Stimulated activated naive CD8-positive, alpha-beta T cell treated with anti-CD3 and anti-CD28 coated beads, Interleukin-15, Interleukin-2, amounts not matched to agents 100 U/mL and 50 U/mL, for 24 hours (primary cell): ENCODE results near the gene XXYLT1.

Source experiments
- ATAC-seq: fragments of 150-1000 bp; cut with Tn5 transposase; one replicate; pipeline ENCODE4 v1.10.0; 2021
- DNase-seq: peaks from one replicate; pipeline ENCODE4 v3.0.0; 2021

XXYLT1 gene

DNA sequence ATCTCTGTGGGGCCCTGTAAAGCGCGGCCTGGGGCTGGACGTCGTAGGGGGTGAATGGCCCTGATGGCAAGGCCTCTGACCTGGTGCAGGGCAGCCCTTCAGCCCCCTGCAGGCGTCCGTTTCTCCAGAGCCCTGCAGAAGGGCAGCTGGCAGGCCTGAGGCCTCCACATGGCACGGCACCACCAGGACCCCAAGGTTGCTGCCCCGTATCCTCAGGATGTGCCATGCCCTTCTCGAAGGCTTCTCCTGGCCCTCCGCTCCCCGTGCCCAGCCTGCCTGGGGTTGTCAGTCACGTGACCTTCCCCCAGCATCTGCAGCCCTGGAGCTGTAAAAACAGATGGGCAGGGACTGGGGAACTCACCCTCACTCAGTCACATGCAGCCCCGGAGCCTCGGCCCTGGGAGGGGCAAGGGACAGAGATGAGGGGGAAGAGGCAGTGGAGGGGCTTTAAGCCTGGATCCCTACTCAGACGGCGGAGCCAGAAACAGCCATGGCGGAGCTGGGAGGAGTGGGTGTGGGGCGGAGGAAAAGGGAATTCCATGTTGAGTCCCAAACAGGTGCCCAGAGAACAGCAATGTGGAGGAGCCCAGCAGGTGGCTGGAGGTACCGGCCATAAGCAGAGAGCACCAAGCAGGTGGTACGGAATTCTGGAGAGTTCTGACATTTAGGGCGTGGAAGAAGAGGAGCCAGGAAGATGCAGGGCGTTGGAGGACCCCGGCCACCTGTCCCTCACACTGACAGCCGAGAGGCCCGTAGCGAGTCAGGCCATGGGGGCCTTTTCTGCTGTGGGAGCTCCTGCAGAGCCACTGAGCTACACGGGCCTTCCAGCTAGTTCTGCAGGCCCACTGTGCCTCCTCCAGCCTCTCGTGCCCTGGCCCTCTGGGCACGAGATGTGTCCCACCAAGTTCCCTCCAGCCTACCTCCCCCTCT is 193.1 kb downstream of the XXYLT1 start:
- DNase-seq = no peak

DNA sequence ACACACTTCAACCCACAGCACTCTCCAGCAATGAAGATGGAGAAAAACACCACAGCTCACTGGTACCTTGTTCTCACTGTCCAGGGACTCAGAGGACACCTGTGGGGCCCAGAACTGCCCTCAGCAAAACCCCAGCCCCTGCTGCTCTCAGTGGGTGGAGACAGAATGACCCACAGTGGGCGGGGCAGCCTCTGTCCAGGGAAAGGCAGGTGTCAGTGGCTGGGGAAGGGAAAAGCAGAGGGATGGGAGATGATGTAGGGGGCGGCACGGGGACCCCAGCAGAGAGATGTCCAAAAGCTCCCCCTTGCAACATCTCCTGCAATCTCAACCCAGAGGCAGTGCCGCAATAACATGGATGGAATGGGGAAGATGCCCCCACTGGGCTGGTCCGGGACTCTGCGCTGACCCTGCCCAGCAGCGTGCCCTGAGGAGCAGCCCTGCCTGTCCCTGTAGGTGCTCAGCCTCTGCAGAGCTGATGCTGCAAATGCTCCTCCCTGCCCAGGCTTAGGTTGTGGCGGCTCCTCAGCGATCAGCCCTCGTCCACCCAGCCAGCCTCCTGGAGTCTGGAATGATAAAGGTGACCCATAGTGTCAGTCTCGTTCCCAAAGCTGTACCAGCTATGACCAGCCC is 193.9 kb downstream of the XXYLT1 start:
- DNase-seq (no peak), ATAC-seq (no peak)

More for the DNA sequence above, 193.1 kb downstream of the XXYLT1 start:
- no peak for ATAC-seq

DNA sequence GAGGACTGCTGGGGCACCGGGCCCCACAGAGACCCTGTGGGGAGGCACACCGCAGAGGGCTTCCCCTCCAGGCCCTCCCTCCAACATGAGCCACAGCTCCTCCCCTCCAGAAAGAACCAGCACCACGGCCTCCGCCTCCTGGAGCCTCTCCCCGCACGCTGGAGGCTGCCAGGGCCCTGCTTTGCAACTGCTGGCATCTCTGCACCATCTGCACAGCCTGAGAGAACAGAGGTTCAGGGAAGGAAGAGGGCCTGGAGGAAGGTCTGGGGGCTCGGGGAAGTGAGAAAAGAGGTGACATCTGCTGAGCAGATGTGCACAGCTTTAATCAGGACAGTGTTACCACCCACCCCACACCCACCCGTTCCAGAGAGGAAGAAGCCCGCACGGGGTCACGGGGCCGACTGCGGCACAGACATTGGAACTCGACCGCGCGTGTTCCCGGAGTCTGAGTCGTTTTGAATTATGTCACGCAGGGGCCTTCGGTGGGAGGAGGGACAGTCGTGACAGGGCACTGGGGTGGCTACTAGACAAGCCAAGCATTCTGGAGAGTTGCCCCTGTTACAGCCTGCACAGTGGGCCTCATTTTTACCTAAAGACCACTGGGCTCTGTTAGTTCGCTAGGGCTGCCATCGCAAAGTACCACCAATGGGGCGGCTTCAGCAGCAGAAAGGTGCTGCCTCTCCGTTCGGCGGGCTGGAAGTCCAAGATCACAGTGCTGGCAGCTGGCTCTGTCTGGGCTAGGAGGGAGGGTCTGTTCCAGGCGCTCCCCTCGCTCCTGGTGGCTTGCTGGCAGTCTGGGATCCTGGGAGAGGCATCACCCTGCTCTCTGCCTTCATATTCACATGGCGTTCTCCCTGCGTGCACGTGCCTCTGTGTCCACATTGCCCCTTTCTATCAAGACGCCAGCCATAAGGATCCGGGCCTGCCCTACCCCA is 194.8 kb downstream of the XXYLT1 start:
- no peak for ATAC-seq
- DNase-seq = no peak

DNA sequence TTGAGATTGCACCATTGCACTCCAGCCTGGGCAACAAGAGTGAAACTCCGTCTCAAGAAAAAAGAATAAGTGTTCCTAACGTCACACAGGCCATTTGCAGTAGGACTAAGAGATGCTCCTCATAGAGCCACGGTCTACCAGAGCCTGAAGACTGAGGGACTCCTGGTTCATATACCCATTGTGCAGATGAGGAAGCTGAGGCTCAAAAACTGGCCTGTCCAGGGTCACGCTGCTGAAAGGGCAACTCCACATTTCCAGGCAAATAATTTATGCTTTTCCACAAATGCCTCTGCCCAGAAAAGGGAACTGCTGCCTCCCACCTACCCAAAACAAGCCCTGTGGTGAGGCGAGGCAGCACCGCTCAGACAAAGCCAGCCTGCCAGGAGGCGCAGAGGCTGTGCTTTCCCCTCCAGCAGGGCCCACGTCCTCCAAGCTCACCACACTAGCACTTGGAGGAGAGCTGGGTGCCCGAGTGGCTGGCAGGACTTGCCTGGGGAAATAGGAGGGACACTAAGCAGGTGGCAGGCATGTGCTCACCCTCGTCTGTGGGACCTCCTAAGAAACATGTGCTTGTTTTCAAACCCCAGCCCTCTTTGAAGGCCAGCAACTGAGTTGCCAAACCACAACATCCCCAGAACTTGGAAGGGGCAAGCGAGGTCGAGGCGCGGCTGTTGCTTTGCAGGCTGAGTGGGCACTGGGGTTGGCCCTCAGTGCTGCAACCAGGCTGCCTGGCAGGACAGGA is 195.6 kb downstream of the XXYLT1 start:
- ATAC-seq (no peak), DNase-seq (no peak)

DNA sequence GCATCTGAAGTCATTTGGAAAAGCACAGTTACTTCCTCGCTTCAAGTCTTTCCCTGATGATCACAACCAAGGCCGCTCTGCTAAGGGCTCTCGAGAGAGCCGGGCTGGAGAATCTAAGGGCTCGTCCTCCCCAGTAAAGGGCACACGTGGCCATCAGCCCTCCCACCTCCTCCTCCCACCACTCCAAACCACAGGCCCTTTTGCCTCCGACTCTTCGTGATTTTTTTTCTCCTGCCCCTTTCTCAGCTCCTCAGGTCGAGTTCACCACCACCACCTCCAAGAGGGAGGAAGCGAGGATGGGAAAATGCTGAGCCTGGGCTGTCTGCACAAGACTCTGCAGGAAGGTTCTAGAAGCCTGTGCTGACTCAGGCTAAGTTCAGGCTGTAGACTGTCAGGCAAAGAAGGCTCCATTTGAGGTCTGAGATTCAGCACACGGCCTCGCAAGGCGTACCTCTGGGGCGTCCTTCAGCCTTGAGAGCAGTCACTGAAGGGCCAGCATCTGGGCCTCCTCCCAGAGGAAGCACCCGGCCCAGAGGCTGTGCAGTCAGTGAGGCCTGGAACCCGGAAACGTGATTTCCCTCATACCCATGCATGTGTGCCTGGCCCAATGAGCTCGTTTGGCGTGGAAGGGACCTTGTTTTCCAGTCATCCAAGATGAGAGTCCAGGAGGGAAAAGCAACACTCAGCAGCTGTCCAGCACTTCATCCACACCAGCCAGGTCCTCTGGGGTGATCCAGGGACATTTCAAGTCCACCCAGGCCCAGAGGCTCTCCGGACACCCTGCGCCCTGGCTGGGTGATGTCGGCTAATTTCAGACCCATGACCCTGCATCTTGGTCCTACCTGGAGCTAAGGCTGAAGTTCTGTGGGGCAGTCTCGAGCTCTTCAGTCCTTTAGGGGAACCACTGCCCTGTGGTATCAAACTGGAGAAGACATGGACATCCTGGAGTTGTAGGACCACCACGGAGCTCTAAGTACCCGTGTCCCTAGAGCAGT is 196.8 kb downstream of the XXYLT1 start:
- ATAC-seq (no peak), DNase-seq (no peak)

DNA sequence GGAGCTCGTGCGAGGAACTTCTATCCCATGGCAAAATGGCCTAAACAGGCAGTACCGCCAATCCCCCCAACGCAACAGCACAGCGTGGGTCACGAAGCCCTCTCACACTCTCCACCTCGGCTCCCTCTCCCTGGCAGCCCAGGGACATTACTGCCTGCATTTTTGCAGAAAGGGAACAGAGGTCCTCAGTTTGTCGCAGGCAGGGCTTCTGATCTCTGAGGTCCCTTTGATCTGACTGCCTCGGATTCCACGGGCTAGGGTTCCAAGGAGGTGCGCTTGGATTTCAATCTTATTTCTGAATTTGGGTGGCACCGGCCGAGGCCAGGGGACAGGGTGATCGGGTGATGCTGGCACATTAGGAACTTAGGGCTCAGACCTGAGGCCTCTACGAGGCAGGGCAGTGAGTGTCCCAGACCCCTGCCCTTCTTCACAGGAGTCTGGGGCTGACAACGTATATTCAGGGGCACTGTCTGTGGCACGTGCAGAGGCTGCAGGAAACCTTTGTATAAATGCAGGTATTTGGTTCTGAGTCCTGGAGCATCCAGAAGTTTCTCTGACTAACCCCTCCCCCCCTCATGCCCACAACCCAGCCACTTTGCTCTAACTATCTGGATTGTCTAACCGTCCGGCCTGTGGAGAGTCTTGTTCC is 197.9 kb downstream of the XXYLT1 start:
- ATAC-seq (no peak), DNase-seq (no peak)

DNA sequence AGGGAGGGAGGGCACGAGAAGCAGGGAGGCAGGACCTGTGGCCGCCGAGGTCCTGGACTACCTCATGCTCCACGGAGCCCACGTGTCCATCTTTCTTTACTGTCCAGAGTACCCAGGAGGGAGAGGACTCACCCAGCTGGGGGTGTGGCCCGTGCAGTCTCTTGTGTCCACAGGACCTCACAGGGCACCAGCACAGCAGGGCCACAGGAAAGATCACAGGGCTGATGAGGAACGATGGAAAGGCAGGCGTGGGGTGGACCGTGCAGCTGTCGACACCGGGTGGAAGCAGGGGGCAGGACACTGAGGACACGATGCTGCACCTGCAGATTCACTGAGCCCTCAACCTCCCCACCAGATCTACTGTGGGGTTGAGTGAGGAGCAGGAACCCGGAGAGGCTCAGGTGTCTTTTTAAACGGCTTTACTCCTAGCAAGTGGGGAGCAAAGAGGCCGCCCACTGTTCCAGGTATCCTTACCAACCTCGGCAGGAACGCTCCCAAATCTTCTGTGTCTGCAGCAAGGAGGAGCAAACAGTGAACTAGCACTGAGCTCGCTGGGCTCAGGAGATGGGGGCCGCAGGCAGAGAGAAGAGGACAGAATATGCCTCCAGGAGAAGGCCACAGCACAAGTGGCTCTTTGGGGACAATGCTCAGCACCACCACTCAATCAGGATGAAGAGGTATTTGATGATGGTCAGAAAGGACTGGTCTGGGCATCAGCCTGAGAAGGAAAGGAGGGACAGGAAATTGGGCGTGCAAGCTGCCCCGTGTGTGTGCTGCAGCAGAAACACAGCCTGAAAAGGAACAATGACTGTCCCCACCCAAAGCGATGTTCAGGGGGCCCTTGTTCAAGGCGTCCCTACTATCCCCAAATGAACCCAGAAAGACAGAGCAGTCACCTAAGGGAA is 198.8 kb downstream of the XXYLT1 start:
- no peak for DNase-seq
- no peak for ATAC-seq

DNA sequence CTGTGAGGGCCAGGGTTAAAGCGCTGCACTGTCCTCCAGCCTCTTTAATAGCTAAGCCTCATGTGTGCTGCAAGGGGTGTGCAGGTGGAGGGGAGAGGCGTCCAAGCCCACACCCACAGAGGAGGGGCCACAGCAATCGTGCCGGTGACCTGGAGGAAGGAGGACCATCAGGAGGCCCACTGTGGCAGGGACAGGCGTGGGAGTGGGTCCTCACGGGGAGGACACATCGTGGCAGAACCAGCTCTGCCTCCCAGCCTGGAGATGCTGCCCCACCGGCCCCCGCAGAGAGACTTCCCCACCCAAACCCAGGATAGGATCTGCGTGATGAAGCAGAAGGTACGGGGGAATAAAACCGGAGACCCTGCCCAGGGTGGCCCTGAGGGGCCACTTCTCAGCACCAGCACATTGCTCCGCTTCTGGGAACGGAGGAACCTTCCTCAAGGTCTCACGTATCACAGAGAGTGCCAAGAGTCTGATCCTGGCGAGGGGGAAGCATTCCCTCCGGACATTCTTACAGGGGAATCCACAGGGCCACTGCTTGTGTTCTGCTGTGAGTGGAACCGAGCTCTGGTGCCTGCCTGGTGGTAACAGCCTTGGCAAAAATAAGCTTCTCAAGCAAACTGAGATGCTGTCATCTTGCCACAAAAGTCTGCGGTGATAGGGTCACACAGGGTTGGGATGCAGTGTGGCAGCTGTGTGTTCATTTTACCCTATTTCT is 199.8 kb downstream of the XXYLT1 start:
- ATAC-seq (no peak), DNase-seq (no peak)

DNA sequence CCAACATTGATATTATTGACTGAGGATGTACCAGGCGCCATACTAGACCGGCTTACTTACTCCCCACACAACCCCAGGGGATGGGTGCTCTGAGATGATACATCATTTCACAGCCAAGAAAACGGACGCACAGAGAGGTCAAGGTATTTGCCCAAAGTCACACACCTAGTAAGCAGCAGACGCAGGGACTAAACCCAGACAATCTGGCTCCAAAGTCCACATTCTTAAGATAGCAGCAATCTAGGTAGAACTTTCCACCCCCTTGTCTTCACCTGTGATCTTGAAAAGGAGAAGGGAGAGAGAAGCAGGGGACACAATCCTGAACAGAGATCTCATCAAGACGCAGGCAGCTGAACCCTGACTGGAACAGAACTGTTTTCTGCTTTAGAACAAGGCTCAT is 200.6 kb downstream of the XXYLT1 start:
- ATAC-seq (no peak), DNase-seq (no peak)

DNA sequence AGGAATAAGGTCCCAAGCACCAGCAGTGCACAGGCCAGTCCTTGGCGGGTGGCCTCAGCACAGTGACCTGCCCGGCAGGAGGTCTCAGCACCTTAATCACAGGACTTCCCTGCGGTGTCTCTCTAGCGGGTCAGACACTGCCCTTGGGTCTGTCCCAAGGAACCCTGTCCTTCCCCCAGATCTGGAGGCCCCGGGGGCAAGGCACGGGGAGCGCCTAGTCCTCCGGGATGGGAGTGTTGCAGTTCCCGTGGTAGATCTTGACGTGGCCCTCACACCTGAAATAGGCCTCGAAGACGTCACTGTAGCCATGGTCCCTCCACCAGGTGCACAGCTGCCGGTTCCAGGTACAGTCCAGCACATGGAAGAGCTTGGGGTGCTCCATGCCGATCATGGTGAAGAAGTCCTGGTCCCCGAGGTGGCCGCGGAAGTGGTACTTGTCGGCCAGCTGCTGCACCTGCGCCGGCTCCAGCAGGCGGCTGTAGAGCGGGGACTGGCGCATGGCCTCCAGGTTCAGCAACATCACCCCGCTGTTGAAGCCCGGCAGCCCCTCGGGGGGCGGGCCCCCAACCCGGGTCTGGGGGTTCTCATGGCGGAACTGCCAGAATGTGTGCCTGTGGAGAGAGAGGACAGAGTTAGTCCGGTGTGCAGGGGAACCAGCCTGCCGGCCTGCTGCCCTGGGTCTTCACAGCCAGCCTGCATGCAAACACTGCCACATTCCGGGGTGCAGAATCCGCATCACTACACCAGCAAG is 201.3 kb downstream of the XXYLT1 start:
- ATAC-seq = no peak
- DNase-seq = no peak

DNA sequence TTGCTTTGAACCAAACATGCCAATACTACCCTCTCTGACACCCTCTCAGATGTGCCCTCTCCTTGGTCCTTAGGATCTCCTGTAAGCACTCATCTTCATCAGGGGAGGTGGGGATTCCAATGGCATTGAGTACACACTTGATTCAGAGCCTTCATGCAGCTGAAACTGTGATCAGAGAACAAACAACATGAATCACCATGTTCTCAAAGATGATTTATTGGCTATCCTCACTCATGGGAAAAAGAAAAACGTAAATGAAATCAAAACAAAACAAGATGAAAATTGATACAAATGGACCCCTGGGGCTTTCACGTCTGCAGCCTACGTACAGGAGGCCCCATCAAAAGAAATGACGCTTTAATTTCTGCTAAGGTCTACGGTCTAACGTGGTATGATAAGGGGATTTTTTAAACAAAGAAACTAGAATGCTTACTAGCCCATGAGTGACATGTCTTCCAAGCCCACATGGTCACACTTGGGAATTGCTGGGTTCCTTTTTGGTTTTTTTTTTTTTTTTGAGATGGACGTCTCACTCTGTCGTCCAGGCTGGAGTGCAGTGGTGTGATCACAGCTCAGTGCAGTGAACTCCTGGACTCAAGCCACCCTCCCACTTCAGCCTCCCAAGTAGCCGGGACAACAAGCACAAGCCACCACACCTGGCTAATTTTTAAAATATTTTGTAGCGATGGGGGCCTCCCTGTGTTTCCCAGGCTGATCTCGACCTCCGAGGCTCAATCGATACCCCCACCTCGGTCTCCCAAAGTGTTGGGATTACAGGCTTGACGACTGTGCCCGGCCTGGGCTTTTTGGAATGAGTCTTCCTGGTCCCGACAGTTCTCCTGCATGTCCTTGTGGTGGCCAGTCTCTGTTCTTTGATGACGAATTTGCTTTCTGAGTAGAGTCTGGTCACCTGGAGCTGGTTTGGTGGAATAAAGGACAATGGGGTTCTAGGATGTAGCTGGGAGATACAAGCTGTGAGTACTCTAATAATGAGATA is 202.6 kb downstream of the XXYLT1 start:
- DNase-seq (no peak), ATAC-seq (no peak)

DNA sequence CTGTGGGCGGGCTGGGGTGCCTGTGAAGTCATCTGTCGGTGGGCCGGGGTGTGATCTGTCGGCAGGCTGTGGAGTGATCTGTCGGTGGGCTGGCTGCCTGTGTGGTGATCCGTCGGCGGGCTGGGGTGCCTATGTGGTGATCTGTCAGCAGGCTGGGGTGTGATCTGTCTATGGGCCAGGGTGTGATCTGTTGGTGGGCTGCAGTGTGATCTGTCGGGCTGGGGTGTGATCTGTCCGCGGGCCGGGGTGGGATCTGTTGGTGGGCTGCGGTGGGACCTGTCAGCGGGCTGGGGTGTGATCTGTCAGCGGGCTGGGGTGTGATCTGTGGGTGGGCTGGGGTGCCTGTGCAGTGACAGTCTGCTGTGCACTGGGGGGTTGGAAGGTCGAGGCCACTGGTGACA is 204.5 kb downstream of the XXYLT1 start:
- ATAC-seq (no peak), DNase-seq (no peak)

DNA sequence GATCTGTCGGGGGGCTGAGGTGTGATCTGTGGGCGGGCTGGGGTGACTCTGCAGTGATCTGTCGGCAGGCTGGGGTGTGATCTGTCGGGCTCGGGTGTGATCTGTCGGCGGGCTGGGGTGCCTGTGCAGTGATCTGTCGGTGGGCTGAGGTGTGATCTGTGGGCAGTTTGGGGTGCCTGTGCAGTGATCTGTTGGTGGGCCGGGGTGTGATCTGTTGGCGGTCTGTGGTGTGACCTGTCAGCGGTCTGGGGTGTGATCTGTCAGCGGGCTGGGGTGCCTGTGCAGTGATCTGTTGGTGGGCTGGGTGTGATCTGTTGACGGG is 205.1 kb downstream of the XXYLT1 start:
- DNase-seq = no peak
- no peak for ATAC-seq

DNA sequence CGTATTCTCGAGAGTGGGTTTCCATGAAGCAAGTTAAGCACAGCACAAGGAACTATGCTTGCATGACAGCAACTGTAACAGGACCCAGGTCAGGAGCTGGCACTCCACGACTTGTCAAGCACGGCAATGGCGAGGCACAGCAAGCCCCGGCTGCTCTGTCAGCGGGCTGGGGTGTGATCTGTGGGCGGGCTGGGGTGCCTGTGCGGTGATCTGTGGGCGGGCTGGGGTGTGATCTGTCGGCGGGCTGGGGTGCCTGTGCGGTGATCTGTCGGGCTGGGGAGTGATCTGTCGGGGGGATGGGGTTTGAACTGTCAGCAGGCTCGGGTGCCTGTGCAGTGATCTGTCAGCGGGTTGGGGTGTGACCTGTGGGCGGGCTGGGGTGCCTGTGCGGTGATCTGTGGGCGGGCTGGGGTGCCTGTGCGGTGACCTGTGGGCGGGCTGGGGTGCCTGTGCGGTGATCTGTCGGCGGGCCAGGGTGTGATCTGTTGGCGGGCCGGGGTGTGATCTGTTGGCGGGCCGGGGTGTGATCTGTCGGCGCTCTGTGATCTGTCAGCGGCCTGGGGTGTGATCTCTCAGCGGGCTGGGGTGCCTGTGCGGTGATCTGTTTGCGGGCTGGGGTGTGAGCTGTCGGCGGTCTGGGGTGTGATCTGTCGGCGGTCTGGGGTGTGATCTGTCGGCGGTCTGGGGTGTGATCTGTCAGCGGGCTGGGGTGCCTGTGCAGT is 205.7 kb downstream of the XXYLT1 start:
- no peak for DNase-seq
- no peak for ATAC-seq

DNA sequence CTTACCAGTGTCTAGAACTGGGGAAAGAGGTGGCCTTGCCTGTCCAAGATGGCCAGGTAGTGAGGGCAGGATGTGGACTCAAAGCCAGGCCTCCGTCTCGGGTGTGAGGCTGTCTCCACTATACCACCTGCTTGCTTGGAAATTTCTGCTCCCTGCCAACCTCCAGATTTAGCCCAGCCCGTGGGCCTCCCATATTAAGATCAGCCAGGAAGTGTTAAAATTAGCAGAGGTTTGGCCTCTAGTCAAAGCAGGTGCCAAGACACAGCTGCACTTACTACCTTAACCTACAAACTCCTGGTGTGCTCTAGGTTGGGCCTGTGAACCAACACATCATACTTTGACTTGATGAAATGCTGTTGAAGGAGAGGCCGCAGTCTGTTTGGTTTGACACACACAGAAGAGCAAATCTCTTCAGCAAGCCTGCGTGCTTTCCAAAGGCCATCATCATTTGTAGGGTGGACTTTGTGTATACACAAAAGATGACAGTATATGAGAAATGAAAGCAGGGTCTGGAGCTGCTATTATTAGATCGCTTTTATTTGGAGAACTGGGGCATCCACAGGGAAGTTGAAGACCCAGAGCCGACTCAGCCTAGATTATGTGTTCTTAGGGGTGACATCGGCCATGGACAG is 206.5 kb downstream of the XXYLT1 start:
- ATAC-seq (no peak), DNase-seq (no peak)
